Measurements from ENCODE around the gene APOBEC3C.
"Not testable (repeated sequence)": the region's sequence is repeated elsewhere in the genome, so short reads cannot be mapped to it uniquely, and the experiment has no call there.

Gene APOBEC3C

GRCh38 chr22:39051844-39052495, 37.9 kb downstream of the APOBEC3C start:
- in situ Hi-C loops (cut with MboI; ENCODE audit: low sequenced_read_pairs): not testable (repeated sequence)

GRCh38 chr22:39055658-39056057, 41.6 kb downstream of the APOBEC3C start:
- in situ Hi-C loops (cut with MboI; ENCODE audit: low sequenced_read_pairs): no loop called here

GRCh38 chr22:39061290-39061689, 47.2 kb downstream of the APOBEC3C start:
- in situ Hi-C loops (cut with MboI; ENCODE audit: low sequenced_read_pairs): not testable (repeated sequence)

GRCh38 chr22:39061951-39062350, 47.9 kb downstream of the APOBEC3C start:
- in situ Hi-C loops (cut with MboI; ENCODE audit: low sequenced_read_pairs): not testable (repeated sequence)

- in situ Hi-C loops (cut with MboI; ENCODE audit: low sequenced_read_pairs): not testable (repeated sequence)
These were observed 49.8 kb downstream of the APOBEC3C start for GRCh38 chr22:39063904-39064303.

- in situ Hi-C loops (cut with MboI; ENCODE audit: low sequenced_read_pairs): not testable (repeated sequence)
These were observed 52.6 kb downstream of the APOBEC3C start for GRCh38 chr22:39066442-39067276.

- in situ Hi-C loops (cut with MboI; ENCODE audit: low sequenced_read_pairs): no loop called here
These were observed 54.2 kb downstream of the APOBEC3C start for GRCh38 chr22:39068033-39068785.

All from HL-60/S4 (cell line).